Measurements from ENCODE around the gene TRIM31.

GRCh38 chr6:30144811-30145210 is 31.9 kb upstream of the TRIM31 start:
- no peak for TF ChIP-seq CTCF (IDR thresholded peaks at IDR 0.05)
- no peak for TF ChIP-seq POLR2A (IDR thresholded peaks at IDR 0.05; ENCODE audit: low read depth)
- no peak for TF ChIP-seq EP300 (IDR thresholded peaks at IDR 0.05)

All from esophagus muscularis mucosa (tissue), 4 donors.